Calu3 (cell line): Measurements from ENCODE around the gene DPP6. TPM values are rescaled to one million over a fixed set of nuclear protein-coding genes. Genes with fewer than 3 reads are reported as not detected.

Source experiments
- BruUV-seq: library from RNA; stranded (reverse); fragments of 400-500 nt; replicated peaks from 2 replicates; lab custom pipeline; 2021; lab: Mats Ljungman, UMichigan
- CTCF ChIA-PET: fragments of 300-600 bp; sonication (Branson Sonifier 250); formaldehyde crosslinking; loops from one replicate; lab custom pipeline; 2022; ENCODE audit warnings: antibody characterized with exemption; lab: Charles Lee
- DNase-seq: peaks from one replicate; pipeline ENCODE4 v3.0.0; 2022
- H3K27ac Mint-ChIP-seq: one replicate; pipeline ENCODE4 v1.8.0; 2022; ENCODE audit warnings: mixed read lengths; ENCODE audit not compliant: unreplicated experiment
- H3K27me3 Mint-ChIP-seq: one replicate; pipeline ENCODE4 v1.8.0; 2022; ENCODE audit warnings: mixed read lengths; ENCODE audit not compliant: unreplicated experiment
- H3K36me3 Mint-ChIP-seq: one replicate; pipeline ENCODE4 v1.8.0; 2022; ENCODE audit warnings: mild to moderate bottlenecking, moderate library complexity, mixed read lengths; ENCODE audit not compliant: insufficient read depth, unreplicated experiment
- H3K4me1 Mint-ChIP-seq: one replicate; pipeline ENCODE4 v1.8.0; 2022; ENCODE audit warnings: mild to moderate bottlenecking, low read depth, mixed read lengths; ENCODE audit not compliant: unreplicated experiment
- H3K4me3 Mint-ChIP-seq: one replicate; pipeline ENCODE4 v1.8.0; 2022; ENCODE audit warnings: mild to moderate bottlenecking, low read depth, moderate library complexity, mixed read lengths; ENCODE audit not compliant: unreplicated experiment
- H3K9me3 Mint-ChIP-seq: one replicate; pipeline ENCODE4 v1.8.0; 2022; ENCODE audit warnings: low read depth, mixed read lengths; ENCODE audit not compliant: unreplicated experiment
- intact Hi-C: fragments of 100-400 bp; cut with micrococcal nuclease; formaldehyde crosslinking; loops from one replicate; pipeline ENCODE4 v1.10.0; 2022; ENCODE audit not compliant: unreplicated experiment
- total RNA-seq: library from RNA; stranded (reverse); gene quantifications from 2 replicates; pipeline ENCODE4 v1.2.3, GENCODE V29; 2022
- TF ChIP-seq, protein P1 (sequence below): fragments of 200-600 bp; IDR thresholded peaks from one replicate; pipeline ENCODE4 v1.8.0; 2022; ENCODE audit warnings: antibody characterized with exemption; ENCODE audit not compliant: unreplicated experiment

The DPP6 gene
- total RNA-seq, 1 experiment from 2014 or later = not detected

DNA sequence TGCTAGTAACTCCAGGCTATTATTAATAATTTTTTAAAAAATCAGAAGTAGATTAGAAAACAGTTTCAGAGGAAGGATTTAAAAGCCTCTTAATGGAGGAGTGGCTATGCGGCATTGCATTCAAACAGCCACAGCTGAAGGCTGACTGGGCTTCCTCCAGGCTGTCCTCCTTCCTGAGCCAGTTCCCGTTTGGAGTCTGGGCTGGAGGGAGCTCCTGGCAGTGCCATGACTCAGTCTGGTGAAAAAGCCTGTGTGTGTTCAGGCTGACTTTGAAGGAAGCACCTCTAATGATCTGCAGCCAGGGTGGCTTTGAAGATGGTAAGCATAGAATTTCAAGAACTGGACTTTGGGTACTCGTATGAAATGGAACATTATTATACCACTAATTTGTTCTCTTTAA lies 134.6 kb downstream of the DPP6 start:
- no peaks in the 10 kb centered on the region for H3K27me3 Mint-ChIP-seq
- CTCF ChIA-PET = no interaction called here
- no TSS peak for BruUV-seq
- TF ChIP-seq, protein P1, sequence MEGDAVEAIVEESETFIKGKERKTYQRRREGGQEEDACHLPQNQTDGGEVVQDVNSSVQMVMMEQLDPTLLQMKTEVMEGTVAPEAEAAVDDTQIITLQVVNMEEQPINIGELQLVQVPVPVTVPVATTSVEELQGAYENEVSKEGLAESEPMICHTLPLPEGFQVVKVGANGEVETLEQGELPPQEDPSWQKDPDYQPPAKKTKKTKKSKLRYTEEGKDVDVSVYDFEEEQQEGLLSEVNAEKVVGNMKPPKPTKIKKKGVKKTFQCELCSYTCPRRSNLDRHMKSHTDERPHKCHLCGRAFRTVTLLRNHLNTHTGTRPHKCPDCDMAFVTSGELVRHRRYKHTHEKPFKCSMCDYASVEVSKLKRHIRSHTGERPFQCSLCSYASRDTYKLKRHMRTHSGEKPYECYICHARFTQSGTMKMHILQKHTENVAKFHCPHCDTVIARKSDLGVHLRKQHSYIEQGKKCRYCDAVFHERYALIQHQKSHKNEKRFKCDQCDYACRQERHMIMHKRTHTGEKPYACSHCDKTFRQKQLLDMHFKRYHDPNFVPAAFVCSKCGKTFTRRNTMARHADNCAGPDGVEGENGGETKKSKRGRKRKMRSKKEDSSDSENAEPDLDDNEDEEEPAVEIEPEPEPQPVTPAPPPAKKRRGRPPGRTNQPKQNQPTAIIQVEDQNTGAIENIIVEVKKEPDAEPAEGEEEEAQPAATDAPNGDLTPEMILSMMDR = no peak
- no peaks in the 10 kb centered on the region for H3K36me3 Mint-ChIP-seq
- H3K27ac Mint-ChIP-seq = no peak overlapping the region
- H3K4me3 Mint-ChIP-seq = no peak overlapping the region
- H3K4me1 Mint-ChIP-seq = no peaks in the 10 kb centered on the region
- intact Hi-C loops = no loop called here
- DNase-seq = no peak
- H3K9me3 Mint-ChIP-seq = peaks cover 5% of the 10 kb centered on the region

DNA sequence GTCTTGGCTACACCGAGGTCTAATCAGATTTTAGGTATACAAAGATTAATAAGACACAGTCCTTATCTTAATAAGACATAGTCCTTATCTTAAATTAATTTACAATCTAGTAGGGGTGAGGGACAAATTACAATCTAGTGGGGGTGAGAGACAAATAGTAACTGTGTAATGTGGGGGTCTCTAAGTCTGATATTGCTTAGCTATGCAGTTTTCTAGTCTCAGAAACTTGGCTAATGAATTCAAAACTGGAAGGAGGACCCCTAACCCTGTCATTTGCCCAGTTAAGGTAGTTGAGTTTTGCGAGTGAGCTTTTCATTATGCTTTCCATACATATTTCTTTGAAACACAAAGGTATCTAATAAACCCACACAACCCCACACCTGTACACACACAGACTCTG lies 136.1 kb downstream of the DPP6 start:
- H3K36me3 Mint-ChIP-seq = no peaks in the 10 kb centered on the region
- intact Hi-C loops = no loop called here
- no peaks in the 10 kb centered on the region for H3K27me3 Mint-ChIP-seq

DNA sequence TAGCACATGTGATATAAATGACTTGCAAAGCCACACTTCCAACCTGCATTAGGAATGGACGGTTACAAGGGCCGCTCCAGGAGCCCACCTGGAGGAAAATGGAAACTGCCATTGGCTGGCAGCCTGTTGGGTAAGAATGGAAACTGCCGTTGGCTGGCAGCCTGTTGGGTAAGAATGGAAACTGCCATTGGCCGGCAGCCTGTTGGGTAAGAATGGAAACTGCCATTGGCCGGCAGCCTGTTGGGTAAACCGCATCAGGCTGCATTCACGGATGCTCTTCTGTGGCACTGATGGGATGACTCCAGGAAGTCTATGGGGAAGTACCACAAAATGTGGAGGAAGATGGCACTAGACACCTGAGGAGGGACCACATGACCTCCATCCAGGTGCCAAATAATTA lies 143.1 kb downstream of the DPP6 start:
- H3K4me3 Mint-ChIP-seq = no peak overlapping the region
- CTCF ChIA-PET = no interaction called here
- H3K27me3 Mint-ChIP-seq = no peaks in the 10 kb centered on the region
- peaks cover 15% of the 10 kb centered on the region for H3K9me3 Mint-ChIP-seq
- no TSS peak for BruUV-seq
- no peak overlapping the region for H3K27ac Mint-ChIP-seq
- H3K4me1 Mint-ChIP-seq = no peaks in the 10 kb centered on the region
- no peaks in the 10 kb centered on the region for H3K36me3 Mint-ChIP-seq
- no peak for DNase-seq
- TF ChIP-seq, protein P1 = no peak
- intact Hi-C loops = no loop called here

More for the DNA sequence above, 136.1 kb downstream of the DPP6 start:
- H3K9me3 Mint-ChIP-seq = peaks cover 6% of the 10 kb centered on the region
- BruUV-seq = no TSS peak
- TF ChIP-seq, protein P1 = no peak
- H3K4me1 Mint-ChIP-seq = no peaks in the 10 kb centered on the region
- H3K4me3 Mint-ChIP-seq = no peak overlapping the region
- CTCF ChIA-PET = no interaction called here
- H3K27ac Mint-ChIP-seq = no peak overlapping the region
- DNase-seq = no peak

DNA sequence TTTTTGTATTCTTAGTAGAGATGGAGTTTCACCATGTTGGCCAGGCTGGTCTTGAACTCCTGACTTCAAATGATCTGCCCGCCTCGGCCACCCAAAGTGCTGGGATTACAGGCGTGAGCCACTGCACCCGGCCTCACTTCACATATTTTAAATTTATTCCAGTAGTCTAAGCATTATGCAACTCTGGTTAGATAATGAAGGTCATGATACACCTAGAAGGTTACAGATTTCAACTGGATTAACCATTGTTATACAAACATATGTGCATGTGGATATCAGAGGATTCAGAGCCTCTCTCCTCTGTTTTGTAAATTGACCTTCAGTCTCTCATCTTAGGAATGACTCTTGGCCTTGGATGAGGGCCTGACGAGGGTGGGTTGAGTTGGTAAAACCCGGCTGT lies 146.3 kb downstream of the DPP6 start:
- H3K9me3 Mint-ChIP-seq = peaks cover 17% of the 10 kb centered on the region
- CTCF ChIA-PET = no interaction called here
- no peaks in the 10 kb centered on the region for H3K4me1 Mint-ChIP-seq
- intact Hi-C loops = no loop called here
- H3K27ac Mint-ChIP-seq = no peak overlapping the region
- no peak overlapping the region for H3K4me3 Mint-ChIP-seq
- DNase-seq = no peak
- H3K27me3 Mint-ChIP-seq = no peaks in the 10 kb centered on the region
- TF ChIP-seq, protein P1 = no peak
- H3K36me3 Mint-ChIP-seq = no peaks in the 10 kb centered on the region
- no TSS peak for BruUV-seq
